HepG2 (cell line): ENCODE measurements around the gene PRDM10. TPM values are rescaled to one million over a fixed set of nuclear protein-coding genes. Genes with fewer than 3 reads are reported as not detected.

Source experiments
- ATAC-seq: fragments of 200-7000 bp; cut with Tn5 transposase; 3 replicates; pipeline ENCODE4 v1.9.1; 2020; ENCODE audit warnings: mild to moderate bottlenecking, moderate library complexity
- BruUV-seq: library from RNA; stranded (reverse); fragments of 400-500 nt; replicated peaks from 2 replicates; lab custom pipeline; 2021; lab: Mats Ljungman, UMichigan
- CTCF ChIA-PET: fragments of 300-600 bp; formaldehyde crosslinking; extraction: SDS; loops from one replicate; lab custom pipeline; 2021; ENCODE audit warnings: low total read pairs, inconsistent platforms, low intra/inter-chr PET ratio; lab: Yijun Ruan, JAX
- POLR2A ChIA-PET: fragments of 350-600 bp; sonication (Branson Sonifier 250); formaldehyde crosslinking; loops from one replicate; lab custom pipeline; 2020; ENCODE audit warnings: antibody characterized with exemption, inconsistent platforms; lab: Yijun Ruan, JAX
- DNase-seq: peaks from one replicate; pipeline ENCODE4 v3.0.0-alpha.2; 2015; ENCODE audit warnings: low spot score
- FAIRE-seq: peaks from 3 replicates; lab custom pipeline; 2011; peaks lifted over from hg19 to GRCh38; lab: Jason Lieb, UNC
- H2AFZ ChIP-seq: one replicate; pipeline ENCODE4 v1.6.1; 2011; ENCODE audit warnings: low read length, inconsistent platforms
- H3K27ac ChIP-seq: fragments of 300-600 bp; 3 replicates; pipeline ENCODE4 v1.8.0; 2011; ENCODE audit warnings: mixed run types, mild to moderate bottlenecking, mixed read lengths, low read length, inconsistent platforms; ENCODE audit not compliant: insufficient read depth; ENCODE audit errors: extremely low read length
- H3K27me3 ChIP-seq, 2 experiments: fragments of 200-600 bp in 1 of 2; 2 replicates in 1 of 2; 3 replicates in 1 of 2; pipeline versions ENCODE4 v1.6.0 to v1.8.0; 2011; ENCODE audit warnings: low read length in 2 of 2, mild to moderate bottlenecking in 2 of 2, moderate library complexity in 2 of 2, inconsistent platforms in 1 of 2; ENCODE audit not compliant: insufficient read depth in 2 of 2, control insufficient read depth in 1 of 2
- H3K36me3 ChIP-seq, 2 experiments: fragments of 200-600 bp in 1 of 2; replicated peaks in 1 of 2; 2 replicates in 1 of 2; 3 replicates in 1 of 2; pipeline versions ENCODE4 v1.5.1 to v1.8.0; 2011; ENCODE audit warnings: low read length in 2 of 2, inconsistent platforms in 1 of 2; ENCODE audit not compliant: insufficient read depth in 2 of 2, control insufficient read depth in 1 of 2
- H3K4me1 ChIP-seq: 2 replicates; pipeline ENCODE4 v1.5.1; 2012; ENCODE audit warnings: low read length, inconsistent platforms; ENCODE audit not compliant: insufficient read depth
- H3K4me2 ChIP-seq: 2 replicates; pipeline ENCODE4 v1.6.0; 2011; ENCODE audit warnings: low read depth, low read length, inconsistent platforms
- H3K4me3 ChIP-seq, 3 experiments: fragments of 200-600 bp in 1 of 3; sonication (generic), shearing (Covaris generic) in 1 of 3; replicated peaks in 1 of 3; 2 replicates each; pipeline ENCODE4 v1.5.1; 2011 to 2016; ENCODE audit warnings: low read length in 3 of 3, inconsistent platforms in 2 of 3, low read depth in 2 of 3, mild to moderate bottlenecking in 2 of 3, control low read depth in 1 of 3, mixed read lengths in 1 of 3; ENCODE audit not compliant: insufficient read depth in 1 of 3
- H3K79me2 ChIP-seq: one replicate; pipeline ENCODE4 v1.6.1; 2011; ENCODE audit warnings: low read length, inconsistent platforms; ENCODE audit not compliant: insufficient read depth
- H3K9ac ChIP-seq: 2 replicates; pipeline ENCODE4 v1.6.0; 2011; ENCODE audit warnings: mild to moderate bottlenecking, low read depth, low read length, inconsistent platforms; ENCODE audit not compliant: insufficient read depth
- H3K9me3 ChIP-seq: 2 replicates; pipeline ENCODE4 v1.5.1; 2012; ENCODE audit warnings: mild to moderate bottlenecking, low read length
- H4K20me1 ChIP-seq: 2 replicates; pipeline ENCODE4 v1.6.0; 2011; ENCODE audit warnings: inconsistent platforms, mild to moderate bottlenecking, low read length, moderate library complexity; ENCODE audit not compliant: insufficient read depth
- BORCS8-MEF2B ChIP-seq: sonication (generic); formaldehyde crosslinking; IDR thresholded peaks from 2 replicates; pipeline ENCODE4 v1.8.0; 2022; ENCODE audit warnings: mild to moderate bottlenecking, missing genetic modification reagents
- GTF3A ChIP-seq: sonication (generic); formaldehyde crosslinking; conservative IDR thresholded peaks from 2 replicates; pipeline ENCODE4 v1.4.0; 2020; ENCODE audit warnings: mild to moderate bottlenecking, missing genetic modification reagents
- NR2F2 ChIP-seq: IDR thresholded peaks from 2 replicates; pipeline ENCODE4 v1.6.1; 2012; ENCODE audit warnings: low read depth, inconsistent platforms, borderline replicate concordance
- PHB2 ChIP-seq: fragments of 450-650 bp; IDR thresholded peaks from 2 replicates; pipeline ENCODE4 v1.6.1; 2018; ENCODE audit not compliant: partially characterized antibody
- RAD51 ChIP-seq: fragments of 450-650 bp; IDR thresholded peaks from 2 replicates; pipeline ENCODE4 v1.6.1; 2016; ENCODE audit warnings: borderline replicate concordance
- YEATS4 ChIP-seq: sonication (generic); formaldehyde crosslinking; IDR thresholded peaks from 2 replicates; pipeline ENCODE4 v1.4.0; 2020; ENCODE audit warnings: missing genetic modification reagents, borderline replicate concordance
- ZBTB21 ChIP-seq: sonication (generic); formaldehyde crosslinking; IDR thresholded peaks from 2 replicates; pipeline ENCODE4 v1.4.0; 2020; ENCODE audit warnings: missing genetic modification reagents
- ZFP41 ChIP-seq: sonication (generic); formaldehyde crosslinking; IDR thresholded peaks from 2 replicates; pipeline ENCODE4 v1.4.0; 2020; ENCODE audit warnings: mild to moderate bottlenecking, missing genetic modification reagents, borderline replicate concordance
- ZFP62 ChIP-seq: sonication (generic); formaldehyde crosslinking; IDR thresholded peaks from 2 replicates; pipeline ENCODE4 v1.4.0; 2020; ENCODE audit warnings: missing genetic modification reagents
- ZNF644 ChIP-seq: IDR thresholded peaks from 2 replicates; pipeline ENCODE4 v1.6.1; 2016; ENCODE audit warnings: low read depth
- ZSCAN9 ChIP-seq: IDR thresholded peaks from 2 replicates; pipeline ENCODE4 v1.6.1; 2016; ENCODE audit warnings: borderline replicate concordance
- WGBS: methylation state at CpG from one replicate; pipeline ENCODE4 v1.1.6; 2017; ENCODE audit warnings: low lambda C conversion rate; 5-methylcytosine and 5-hydroxymethylcytosine counted together
- in situ Hi-C: cut with HindIII; loops from 2 replicates; pipeline ENCODE4 v1.10.0; 2017; ENCODE audit warnings: low pct_unique_long_range_greater_than_20kb; ENCODE audit not compliant: extremely low pct_ligation_motif_present
- intact Hi-C: fragments of 100-400 bp; cut with micrococcal nuclease; formaldehyde crosslinking; loops from one replicate; pipeline ENCODE4 v1.10.0; 2022; ENCODE audit not compliant: unreplicated experiment
- polyA plus RNA-seq, 8 experiments: library from polyadenylated mRNA; depleted of rRNA in 3 of 8; stranded (reverse) in 7 of 8; unstranded in 1 of 8; fragments of >200 nt; fragmentation: Illumina TruSeq in 4 of 8; extraction: Trizol in 4 of 8; gene quantifications; 2 replicates each; pipeline versions ENCODE4 v1.2.1 to v1.2.3, GENCODE V29; 2011 to 2016; ENCODE audit warnings: low read depth in 4 of 8, missing spikeins in 1 of 8, mixed read lengths in 1 of 8; ENCODE audit not compliant: insufficient read depth in 1 of 8
- total RNA-seq, 5 experiments: library from RNA; depleted of rRNA; stranded (reverse); fragments of >200 nt; fragmentation: Illumina TruSeq; extraction: Trizol; gene quantifications; 2 replicates each; pipeline ENCODE4 v1.2.3, GENCODE V29; 2016; ENCODE audit warnings: low read depth in 1 of 5
- TF ChIP-seq, protein P1 (sequence below): sonication (generic); formaldehyde crosslinking; IDR thresholded peaks from 2 replicates; pipeline ENCODE4 v1.8.1; 2023; ENCODE audit warnings: missing genetic modification reagents, inconsistent platforms, borderline replicate concordance

Gene PRDM10
- total and polyA plus RNA-seq, 2 of the 13 experiments (the other 11 are each of a cell fraction or from before 2014, with no cell fraction given): 5.7 to 5.8 TPM

DNA sequence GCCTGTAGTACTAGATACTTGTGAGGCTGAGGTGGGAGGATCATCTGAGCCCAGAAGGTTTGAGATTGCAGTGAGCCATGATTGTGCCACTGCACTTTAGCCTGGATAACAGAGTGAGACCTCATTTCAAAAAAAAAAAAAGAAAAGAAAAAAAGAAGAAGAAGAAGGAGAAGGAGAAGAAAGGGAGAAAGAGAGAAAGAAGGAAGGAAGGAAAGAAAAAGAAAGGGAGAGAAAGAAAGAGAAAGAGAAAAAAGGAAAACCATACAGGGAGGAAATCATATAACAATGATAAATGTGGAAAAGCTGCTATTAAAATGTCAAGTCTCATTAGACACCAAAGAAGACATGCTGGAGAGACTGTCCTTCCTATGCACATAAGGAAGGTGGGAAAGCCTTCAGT is 5.7 kb upstream of the PRDM10 start (continued):
- TF ChIP-seq ZNF644: no peak

DNA sequence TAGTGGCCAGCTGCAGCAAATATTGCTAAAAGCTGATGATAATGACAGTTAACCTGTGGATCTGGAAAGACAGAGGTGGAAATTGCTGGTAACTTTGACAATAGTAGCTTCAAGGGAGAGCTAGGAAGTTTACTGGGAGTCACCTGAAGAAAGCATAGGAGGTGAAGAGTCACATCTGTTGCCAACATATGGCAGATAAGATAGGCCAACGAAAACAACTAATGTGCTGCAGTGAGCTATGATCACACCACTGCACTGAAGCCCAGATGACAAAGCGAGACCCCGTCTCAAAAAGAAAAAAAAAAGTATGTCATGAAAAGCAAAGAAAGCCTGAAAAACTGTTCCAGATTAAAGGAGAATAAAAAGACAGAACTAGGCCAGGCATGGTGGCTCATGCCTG is 4.3 kb upstream of the PRDM10 start:
- no peak overlapping the region for H3K4me3 ChIP-seq
- no peaks in the 10 kb centered on the region for H3K9me3 ChIP-seq
- H3K4me2 ChIP-seq: no peak overlapping the region
- FAIRE-seq (no peak), DNase-seq (no peak), ATAC-seq (no peak)
- 60% methylated on average over 3 of the region's 3 CpGs for WGBS
- no peak overlapping the region for H3K9ac ChIP-seq
- no peaks in the 10 kb centered on the region for H3K27me3 ChIP-seq
- TF ChIP-seq NR2F2: no peak
- no peak for TF ChIP-seq ZFP62 (CRISPR knock-in tag)
- no peak for TF ChIP-seq ZBTB21 (CRISPR knock-in tag)
- no peak for TF ChIP-seq GTF3A (CRISPR knock-in tag)
- TF ChIP-seq BORCS8-MEF2B (CRISPR knock-in tag): no peak
- TF ChIP-seq ZSCAN9: no peak
- no peak for TF ChIP-seq PHB2
- no peak for TF ChIP-seq ZFP41 (CRISPR knock-in tag)
- TF ChIP-seq YEATS4: no peak
- TF ChIP-seq RAD51: no peak
- TF ChIP-seq, protein P1, sequence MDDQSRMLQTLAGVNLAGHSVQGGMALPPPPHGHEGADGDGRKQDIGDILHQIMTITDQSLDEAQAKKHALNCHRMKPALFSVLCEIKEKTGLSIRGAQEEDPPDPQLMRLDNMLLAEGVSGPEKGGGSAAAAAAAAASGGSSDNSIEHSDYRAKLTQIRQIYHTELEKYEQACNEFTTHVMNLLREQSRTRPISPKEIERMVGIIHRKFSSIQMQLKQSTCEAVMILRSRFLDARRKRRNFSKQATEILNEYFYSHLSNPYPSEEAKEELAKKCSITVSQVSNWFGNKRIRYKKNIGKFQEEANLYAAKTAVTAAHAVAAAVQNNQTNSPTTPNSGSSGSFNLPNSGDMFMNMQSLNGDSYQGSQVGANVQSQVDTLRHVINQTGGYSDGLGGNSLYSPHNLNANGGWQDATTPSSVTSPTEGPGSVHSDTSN (CRISPR knock-in tag): no peak
- H3K79me2 ChIP-seq: no peaks in the 10 kb centered on the region
- ChIA-PET POLR2A (interaction anchor here (0.6 to 1.6 kb wide), 3 partner anchors 8 to 117 kb away, joined by 3 to 5 read pairs (median 3); partner anchors contain the start of gene APLP2), CTCF (no interaction called here)
- no peak overlapping the region for H3K27ac ChIP-seq
- no TSS peak for BruUV-seq
- no peaks in the 10 kb centered on the region for H3K36me3 ChIP-seq
- intact Hi-C loops (no loop called here), in situ Hi-C loops (no loop called here)
- H4K20me1 ChIP-seq: no peaks in the 10 kb centered on the region
- no peak overlapping the region for H2AFZ ChIP-seq
- H3K4me1 ChIP-seq: peaks cover 16% of the 10 kb centered on the region
